AG10803 (cell line): ENCODE measurements around the gene FFAR4.

ENCODE experiments used
- DNase-seq: peaks from one replicate; pipeline ENCODE4 v3.0.0; 2010; ENCODE audit warnings: low read depth
- H3K4me3 ChIP-seq: 2 replicates; pipeline ENCODE4 v1.5.1; 2011; ENCODE audit warnings: mild to moderate bottlenecking, low read length, control low read depth
- TF ChIP-seq, protein P1 (sequence below): conservative IDR thresholded peaks from 2 replicates; pipeline ENCODE4 v1.5.1; 2011; ENCODE audit warnings: mild to moderate bottlenecking, low read length, control low read depth, inconsistent platforms

FFAR4 gene

DNA sequence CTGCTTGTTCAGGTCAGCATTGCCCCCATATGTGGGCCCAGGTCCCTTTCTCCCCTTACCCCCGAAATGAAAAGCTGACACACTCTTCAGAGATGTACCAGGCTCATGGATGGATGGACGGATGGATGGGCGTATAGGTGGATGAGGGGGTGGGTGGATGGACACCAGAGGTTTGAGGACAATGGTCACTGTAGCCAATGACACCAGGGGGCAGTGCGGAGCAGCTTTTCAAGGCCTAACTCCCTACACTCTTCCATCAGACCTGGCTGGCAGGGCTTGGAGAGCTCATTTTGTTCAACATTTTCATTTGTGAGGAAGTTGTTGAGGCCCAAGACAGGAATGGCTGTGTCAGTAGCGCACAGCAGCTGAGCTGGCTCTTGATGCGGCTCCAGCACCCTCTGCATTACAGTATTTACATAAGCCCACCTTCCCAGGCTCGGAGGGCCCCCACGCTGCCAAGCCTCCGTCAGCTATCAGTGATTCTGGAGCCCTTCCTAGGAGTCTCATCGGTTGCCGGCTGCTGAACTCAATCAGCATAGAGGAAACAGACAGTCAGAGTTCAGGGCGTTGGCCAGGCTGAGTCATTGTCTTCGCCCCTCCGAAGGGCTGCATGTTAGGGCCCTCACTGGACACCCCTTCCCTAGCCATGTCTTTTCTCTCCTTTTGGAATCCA lies 11.6 kb upstream of the FFAR4 start:
- DNase-seq: peak; percentile 45
- no peak overlapping the region for H3K4me3 ChIP-seq
- TF ChIP-seq, protein P1, sequence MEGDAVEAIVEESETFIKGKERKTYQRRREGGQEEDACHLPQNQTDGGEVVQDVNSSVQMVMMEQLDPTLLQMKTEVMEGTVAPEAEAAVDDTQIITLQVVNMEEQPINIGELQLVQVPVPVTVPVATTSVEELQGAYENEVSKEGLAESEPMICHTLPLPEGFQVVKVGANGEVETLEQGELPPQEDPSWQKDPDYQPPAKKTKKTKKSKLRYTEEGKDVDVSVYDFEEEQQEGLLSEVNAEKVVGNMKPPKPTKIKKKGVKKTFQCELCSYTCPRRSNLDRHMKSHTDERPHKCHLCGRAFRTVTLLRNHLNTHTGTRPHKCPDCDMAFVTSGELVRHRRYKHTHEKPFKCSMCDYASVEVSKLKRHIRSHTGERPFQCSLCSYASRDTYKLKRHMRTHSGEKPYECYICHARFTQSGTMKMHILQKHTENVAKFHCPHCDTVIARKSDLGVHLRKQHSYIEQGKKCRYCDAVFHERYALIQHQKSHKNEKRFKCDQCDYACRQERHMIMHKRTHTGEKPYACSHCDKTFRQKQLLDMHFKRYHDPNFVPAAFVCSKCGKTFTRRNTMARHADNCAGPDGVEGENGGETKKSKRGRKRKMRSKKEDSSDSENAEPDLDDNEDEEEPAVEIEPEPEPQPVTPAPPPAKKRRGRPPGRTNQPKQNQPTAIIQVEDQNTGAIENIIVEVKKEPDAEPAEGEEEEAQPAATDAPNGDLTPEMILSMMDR: peak; percentile 74

DNA sequence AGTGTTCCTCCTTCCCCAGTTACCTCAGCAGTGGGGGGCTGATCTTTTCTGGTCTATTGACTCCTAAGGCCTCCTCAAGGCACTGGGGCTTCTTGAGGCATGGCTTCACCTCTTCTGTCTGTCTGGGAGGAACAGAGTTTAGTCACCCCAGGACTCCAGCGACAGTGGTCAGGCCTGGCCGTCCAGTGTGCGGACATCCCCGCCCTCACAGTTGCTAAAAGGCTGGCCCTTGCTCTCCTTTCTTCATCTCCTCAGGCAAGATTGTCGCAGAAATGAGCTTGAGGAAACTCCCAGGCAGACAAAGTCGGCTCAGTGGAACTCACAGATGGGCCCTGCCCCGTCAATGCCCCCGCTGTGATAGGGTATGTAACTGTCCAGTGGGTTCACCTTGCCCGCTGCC lies 7.0 kb upstream of the FFAR4 start:
- TF ChIP-seq, protein P1: no peak
- no peak overlapping the region for H3K4me3 ChIP-seq
- DNase-seq: no peak

DNA sequence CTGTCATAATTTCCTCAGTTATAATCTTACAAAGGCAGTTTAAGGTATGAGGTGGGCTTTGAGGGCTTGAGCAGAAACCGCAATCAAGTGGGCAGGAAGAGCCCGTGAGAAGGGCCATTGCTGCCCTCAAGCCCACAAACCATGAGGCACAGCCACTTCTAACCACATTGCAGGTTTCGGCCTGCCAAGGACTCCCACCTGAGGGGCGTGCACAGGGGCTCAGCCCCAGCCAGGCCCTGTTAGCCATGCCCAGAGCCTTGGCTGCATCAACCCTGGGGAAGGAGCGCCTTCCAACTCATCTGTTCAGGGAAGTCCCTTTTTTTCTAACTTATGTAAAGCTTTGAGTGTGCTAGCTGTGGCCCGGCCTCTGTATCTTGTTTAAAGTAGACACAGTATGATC lies 5.9 kb upstream of the FFAR4 start:
- H3K4me3 ChIP-seq: no peak overlapping the region
- no peak for DNase-seq
- TF ChIP-seq, protein P1: no peak

DNA sequence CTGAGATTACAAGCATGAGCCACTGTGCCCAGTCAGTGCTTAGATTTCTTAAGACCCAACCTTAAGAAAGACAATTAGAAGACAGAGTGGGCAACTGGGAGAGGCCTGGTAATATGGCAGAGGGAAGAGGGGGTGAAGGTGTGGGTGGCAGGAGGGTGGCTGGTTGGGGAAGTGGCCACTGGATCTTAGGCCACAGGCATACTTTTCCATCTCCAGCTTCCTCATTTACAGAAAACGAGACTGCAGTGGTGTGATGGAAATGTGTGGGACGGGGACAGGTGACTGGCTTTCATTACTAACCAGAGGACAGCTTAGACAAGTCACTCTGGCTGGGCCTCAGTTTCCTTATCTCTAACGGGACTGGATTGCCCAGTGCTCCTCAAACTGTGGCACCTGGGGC lies 1.0 kb upstream of the FFAR4 start:
- H3K4me3 ChIP-seq: no peak overlapping the region
- TF ChIP-seq, protein P1: no peak
- no peak for DNase-seq

DNA sequence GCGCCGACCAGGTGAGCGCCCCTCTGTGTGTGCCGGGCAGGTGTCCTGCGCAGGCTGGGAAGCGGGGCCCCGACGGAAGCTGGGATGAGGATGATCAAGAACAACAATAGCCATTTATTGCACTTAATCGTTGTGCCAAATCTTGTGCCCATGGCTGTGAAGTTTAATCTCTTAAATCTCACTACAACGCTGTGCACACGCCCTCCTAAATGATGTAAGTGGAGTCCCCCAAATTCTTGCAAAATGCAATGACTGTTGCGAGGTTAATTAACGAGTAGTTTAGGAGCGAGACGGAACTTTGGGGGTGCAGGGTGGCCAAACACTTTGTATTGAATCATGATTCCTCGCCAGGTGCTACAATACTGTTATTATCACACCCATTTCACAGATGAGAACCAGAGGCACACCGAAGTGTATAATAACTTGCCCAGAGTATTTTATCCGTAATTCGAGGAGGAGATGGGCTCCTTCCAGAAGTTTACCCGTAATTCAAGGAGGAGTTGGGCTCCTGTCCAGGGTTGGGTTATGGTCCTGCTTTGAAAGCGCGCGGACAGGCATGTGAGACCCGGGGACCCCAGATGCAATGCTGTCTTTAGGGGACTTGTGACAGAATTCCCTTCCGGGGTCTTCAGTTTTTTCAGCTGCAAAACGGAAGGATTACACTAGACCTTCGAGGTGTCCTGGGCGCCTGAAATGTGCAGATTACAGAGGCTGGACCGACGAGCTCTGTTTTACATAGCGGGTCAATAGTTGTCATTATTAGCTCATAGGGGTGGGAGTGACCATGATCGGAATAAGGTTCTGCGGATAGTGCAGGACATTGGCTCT lies 1.0 kb downstream of the FFAR4 start:
- TF ChIP-seq, protein P1: no peak
- H3K4me3 ChIP-seq: no peak overlapping the region
- DNase-seq: no peak

DNA sequence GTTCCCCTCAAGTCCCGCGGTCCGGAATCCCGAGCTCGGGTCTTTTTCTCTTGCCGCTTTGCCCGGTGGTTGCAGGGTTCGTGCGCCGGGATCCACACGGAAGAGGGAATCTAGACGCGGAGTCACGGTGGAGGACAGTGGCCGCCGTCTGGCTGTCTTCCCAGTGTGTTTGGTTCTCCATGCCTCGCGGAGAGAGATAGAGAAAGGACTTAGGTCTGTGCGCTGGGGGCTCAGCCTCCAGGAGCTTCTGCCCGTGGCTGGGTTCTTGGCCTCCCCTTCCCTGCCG lies 1.6 kb downstream of the FFAR4 start:
- no peak overlapping the region for H3K4me3 ChIP-seq
- no peak for DNase-seq
- TF ChIP-seq, protein P1: no peak

DNA sequence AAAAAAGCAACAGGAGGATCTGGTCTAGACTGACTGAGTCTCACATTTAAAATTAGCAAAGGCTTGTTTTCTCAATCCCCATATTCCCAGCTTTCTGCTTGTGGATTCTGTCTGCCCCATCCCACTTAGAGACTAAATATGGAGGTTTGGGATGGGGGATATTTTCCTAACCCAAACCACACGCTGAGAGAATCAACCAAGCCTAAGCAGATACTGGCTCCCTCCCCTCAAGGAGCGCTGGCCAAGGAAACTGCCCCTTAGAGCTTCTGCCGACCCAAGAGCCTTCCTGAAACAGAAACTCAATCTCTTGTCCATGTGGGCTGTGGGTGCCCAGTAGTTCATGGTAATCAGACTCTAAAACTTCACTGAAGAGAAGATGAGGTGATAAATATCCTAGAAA lies 3.9 kb downstream of the FFAR4 start:
- H3K4me3 ChIP-seq: no peak overlapping the region
- DNase-seq: no peak
- TF ChIP-seq, protein P1: no peak
